Measurements from ENCODE around the gene HDGFL2.

HDGFL2 gene

GRCh38 chr19:4508698-4509097, 36.6 kb downstream of the HDGFL2 start:
- TF ChIP-seq CTCF (IDR thresholded peaks at IDR 0.05; ENCODE audit: low read length, missing control alignments) = no peak
- H3K4me3 ChIP-seq (replicated peaks; ENCODE audit: low read depth, low read length) = no peak overlapping the region
- DNase-seq (ENCODE audit: low read depth) = no peak

- DNase-seq (ENCODE audit: low read depth) = no peak
- TF ChIP-seq CTCF (IDR thresholded peaks at IDR 0.05; ENCODE audit: low read length, missing control alignments) = no peak
- H3K4me3 ChIP-seq (replicated peaks; ENCODE audit: low read depth, low read length) = no peak overlapping the region
Observed at GRCh38 chr19:4510435-4511255, 38.5 kb downstream of the HDGFL2 start.

- DNase-seq (ENCODE audit: low read depth) = no peak
- TF ChIP-seq CTCF (IDR thresholded peaks at IDR 0.05; ENCODE audit: low read length, missing control alignments) = no peak
- no peak overlapping the region for H3K4me3 ChIP-seq (replicated peaks; ENCODE audit: low read depth, low read length)
Observed at GRCh38 chr19:4511300-4512054, 39.4 kb downstream of the HDGFL2 start.

GRCh38 chr19:4512070-4512469, 40.0 kb downstream of the HDGFL2 start:
- DNase-seq (ENCODE audit: low read depth) = no peak
- no peak for TF ChIP-seq CTCF (IDR thresholded peaks at IDR 0.05; ENCODE audit: low read length, missing control alignments)
- H3K4me3 ChIP-seq (replicated peaks; ENCODE audit: low read depth, low read length) = no peak overlapping the region

- no peak for DNase-seq (ENCODE audit: low read depth)
- TF ChIP-seq CTCF (IDR thresholded peaks at IDR 0.05; ENCODE audit: low read length, missing control alignments) = no peak
- H3K4me3 ChIP-seq (replicated peaks; ENCODE audit: low read depth, low read length) = no peak overlapping the region
Observed at GRCh38 chr19:4513248-4513647, 41.2 kb downstream of the HDGFL2 start.

GRCh38 chr19:4515732-4516131, 43.6 kb downstream of the HDGFL2 start:
- H3K4me3 ChIP-seq (replicated peaks; ENCODE audit: low read depth, low read length) = no peak overlapping the region
- no peak for DNase-seq (ENCODE audit: low read depth)

More at GRCh38 chr19:4515732-4516131, 43.6 kb downstream of the HDGFL2 start:
- TF ChIP-seq CTCF (IDR thresholded peaks at IDR 0.05; ENCODE audit: low read length, missing control alignments) = no peak

All from fibroblast of pulmonary artery (primary cell).